HG03139 (cell line): Measurements from ENCODE around the gene SFXN5.

ENCODE experiments used
- ATAC-seq: cut with Tn5 transposase; IDR thresholded peaks from one replicate; pipeline ENCODE4 v1.9.1; 2021; ENCODE audit not compliant: unreplicated experiment

The SFXN5 gene

GRCh38 chr2:72959995-72960981 is 111.2 kb downstream of the SFXN5 start:
- no peak for ATAC-seq

- ATAC-seq = no peak
These were observed 112.0 kb downstream of the SFXN5 start for GRCh38 chr2:72959554-72959953.

- no peak for ATAC-seq
These were observed 112.7 kb downstream of the SFXN5 start for GRCh38 chr2:72958542-72959385.

GRCh38 chr2:72956936-72957335 is 114.6 kb downstream of the SFXN5 start:
- ATAC-seq = no peak

- ATAC-seq = no peak
These were observed 115.5 kb downstream of the SFXN5 start for GRCh38 chr2:72956050-72956395.

- no peak for ATAC-seq
These were observed 116.1 kb downstream of the SFXN5 start for GRCh38 chr2:72955228-72956049.

GRCh38 chr2:72954376-72955227 is 116.9 kb downstream of the SFXN5 start:
- ATAC-seq = no peak

GRCh38 chr2:72953976-72954375 is 117.5 kb downstream of the SFXN5 start:
- no peak for ATAC-seq

- no peak for ATAC-seq
These were observed 118.0 kb downstream of the SFXN5 start for GRCh38 chr2:72953528-72953927.

GRCh38 chr2:72952961-72953360 is 118.6 kb downstream of the SFXN5 start:
- no peak for ATAC-seq

GRCh38 chr2:72952110-72952823 is 119.2 kb downstream of the SFXN5 start:
- no peak for ATAC-seq

- ATAC-seq = no peak
These were observed 120.0 kb downstream of the SFXN5 start for GRCh38 chr2:72951303-72952095.

- no peak for ATAC-seq
These were observed 120.8 kb downstream of the SFXN5 start for GRCh38 chr2:72950558-72951255.

GRCh38 chr2:72949642-72950041 is 121.9 kb downstream of the SFXN5 start:
- no peak for ATAC-seq

- no peak for ATAC-seq
These were observed 122.5 kb downstream of the SFXN5 start for GRCh38 chr2:72949045-72949444.

- ATAC-seq = no peak
These were observed 123.3 kb downstream of the SFXN5 start for GRCh38 chr2:72947952-72948830.

- ATAC-seq = no peak
These were observed 125.0 kb downstream of the SFXN5 start for GRCh38 chr2:72946466-72946865.
